HG03159 (cell line): ENCODE measurements around the gene UPB1.

ENCODE experiments used
- ATAC-seq: cut with Tn5 transposase; IDR thresholded peaks from one replicate; pipeline ENCODE4 v1.9.1; 2021; ENCODE audit warnings: mild to moderate bottlenecking, moderate library complexity; ENCODE audit not compliant: unreplicated experiment

The UPB1 gene

GRCh38 chr22:24559471-24559870 is 64.3 kb downstream of the UPB1 start:
- no peak for ATAC-seq

GRCh38 chr22:24563246-24563645 is 68.1 kb downstream of the UPB1 start:
- no peak for ATAC-seq

GRCh38 chr22:24564376-24565058 is 69.4 kb downstream of the UPB1 start:
- no peak for ATAC-seq

- no peak for ATAC-seq
These were observed 69.9 kb downstream of the UPB1 start for GRCh38 chr22:24565077-24565476.

- no peak for ATAC-seq
These were observed 71.9 kb downstream of the UPB1 start for GRCh38 chr22:24566899-24567511.

GRCh38 chr22:24567668-24568067 is 72.5 kb downstream of the UPB1 start:
- ATAC-seq = no peak

GRCh38 chr22:24571266-24571665 is 76.1 kb downstream of the UPB1 start:
- no peak for ATAC-seq

- no peak for ATAC-seq
These were observed 81.6 kb downstream of the UPB1 start for GRCh38 chr22:24576778-24577177.
